ENCODE results near the gene TCP11L2. TPM values are rescaled to one million over a fixed set of nuclear protein-coding genes. Genes with fewer than 3 reads are reported as not detected.
A peak's percentile ranks its signal among the peaks of the same experiment; 100 is the strongest.
"Not testable (repeated sequence)": the region's sequence is repeated elsewhere in the genome, so short reads cannot be mapped to it uniquely, and the experiment has no call there.

Gene TCP11L2
- total RNA-seq, 1 experiment from 2014 or later, result 2.5 TPM

- DNase-seq (ENCODE audit: low read depth), result no peak
Measured at GRCh38 chr12:106284358-106285105, 18.0 kb upstream of the TCP11L2 start.

GRCh38 chr12:106285982-106286381 lies 16.6 kb upstream of the TCP11L2 start:
- no peak for DNase-seq (ENCODE audit: low read depth)

GRCh38 chr12:106286576-106287162 lies 15.9 kb upstream of the TCP11L2 start:
- DNase-seq (ENCODE audit: low read depth), result not testable (repeated sequence)

DNA sequence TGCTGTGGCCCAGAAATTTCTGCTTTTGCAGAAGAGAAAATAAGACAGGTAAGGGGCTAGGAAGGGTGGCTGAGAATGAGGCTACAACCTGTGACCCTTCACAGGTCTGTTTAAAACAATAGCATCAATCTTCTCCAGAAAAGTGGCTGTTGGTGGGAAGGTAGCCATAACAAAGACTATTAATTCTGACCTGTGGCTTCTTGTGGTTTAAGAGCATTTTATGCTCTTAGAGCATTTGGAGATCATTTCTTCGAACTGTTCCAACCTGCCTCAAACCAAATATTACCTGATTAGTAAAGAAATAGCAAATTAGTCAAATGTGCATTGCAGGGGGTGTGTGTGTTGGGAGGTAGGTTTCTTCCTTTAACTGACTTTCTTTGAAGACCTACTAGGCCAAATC lies 15.2 kb upstream of the TCP11L2 start:
- no peak for DNase-seq (ENCODE audit: low read depth)

DNA sequence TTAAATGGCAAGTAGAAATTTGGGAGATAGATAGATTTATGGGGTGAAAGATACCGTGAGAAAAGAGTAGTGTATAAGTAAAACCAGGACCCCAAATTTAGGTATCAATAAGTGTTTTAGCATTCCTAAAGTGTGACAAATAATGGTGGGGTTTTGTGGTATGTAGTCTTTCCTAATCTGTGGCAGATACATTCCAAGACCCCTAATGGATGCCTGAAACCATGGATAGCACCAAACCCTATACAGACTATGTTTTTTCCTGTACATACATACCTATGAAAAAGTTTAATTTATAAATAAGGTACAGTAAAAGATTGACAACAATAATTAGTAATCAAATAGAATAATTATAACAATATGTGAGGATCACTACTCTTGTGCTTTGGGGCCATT lies 14.4 kb upstream of the TCP11L2 start:
- no peak for DNase-seq (ENCODE audit: low read depth)

DNA sequence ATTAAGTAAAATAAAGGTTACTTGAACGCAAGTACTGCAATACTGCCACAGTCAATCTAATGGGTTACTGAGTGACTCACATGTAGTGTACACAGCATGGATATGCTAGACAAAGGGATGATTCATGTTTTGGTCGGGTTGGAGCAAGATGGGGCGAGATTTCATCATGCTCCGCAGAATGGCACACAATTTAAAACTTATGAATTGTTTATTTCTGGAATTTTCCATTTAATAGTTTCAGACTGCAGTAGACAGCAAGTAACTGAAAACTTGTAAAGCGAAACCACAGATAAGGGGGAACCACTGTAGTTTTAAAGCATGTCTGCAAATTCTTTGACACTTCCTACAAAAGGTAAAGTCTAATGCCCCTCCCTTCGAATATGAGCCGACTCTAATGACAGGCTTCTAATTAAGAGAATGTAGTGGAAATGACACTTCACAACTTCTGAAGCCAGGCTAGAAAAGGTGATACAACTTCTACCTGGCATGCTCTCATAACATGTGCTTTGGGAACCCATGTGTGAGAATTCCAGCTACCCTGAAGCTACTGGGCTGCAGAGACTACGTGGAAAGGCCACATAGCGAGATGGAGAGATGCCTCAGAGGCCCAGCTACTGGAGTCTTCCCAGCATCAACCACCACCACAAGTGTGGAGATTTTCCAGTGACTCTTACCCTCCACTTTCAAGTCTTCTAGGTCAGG lies 13.9 kb upstream of the TCP11L2 start:
- peak; percentile 90 for DNase-seq (ENCODE audit: low read depth)

- no peak for DNase-seq (ENCODE audit: low read depth)
Measured at GRCh38 chr12:106289196-106289681, 13.3 kb upstream of the TCP11L2 start.

- no peak for DNase-seq (ENCODE audit: low read depth)
Measured at GRCh38 chr12:106290666-106291065, 11.9 kb upstream of the TCP11L2 start.

GRCh38 chr12:106291342-106291741 lies 11.2 kb upstream of the TCP11L2 start:
- DNase-seq (ENCODE audit: low read depth), result no peak

GRCh38 chr12:106292339-106292738 lies 10.2 kb upstream of the TCP11L2 start:
- DNase-seq (ENCODE audit: low read depth), result no peak

DNA sequence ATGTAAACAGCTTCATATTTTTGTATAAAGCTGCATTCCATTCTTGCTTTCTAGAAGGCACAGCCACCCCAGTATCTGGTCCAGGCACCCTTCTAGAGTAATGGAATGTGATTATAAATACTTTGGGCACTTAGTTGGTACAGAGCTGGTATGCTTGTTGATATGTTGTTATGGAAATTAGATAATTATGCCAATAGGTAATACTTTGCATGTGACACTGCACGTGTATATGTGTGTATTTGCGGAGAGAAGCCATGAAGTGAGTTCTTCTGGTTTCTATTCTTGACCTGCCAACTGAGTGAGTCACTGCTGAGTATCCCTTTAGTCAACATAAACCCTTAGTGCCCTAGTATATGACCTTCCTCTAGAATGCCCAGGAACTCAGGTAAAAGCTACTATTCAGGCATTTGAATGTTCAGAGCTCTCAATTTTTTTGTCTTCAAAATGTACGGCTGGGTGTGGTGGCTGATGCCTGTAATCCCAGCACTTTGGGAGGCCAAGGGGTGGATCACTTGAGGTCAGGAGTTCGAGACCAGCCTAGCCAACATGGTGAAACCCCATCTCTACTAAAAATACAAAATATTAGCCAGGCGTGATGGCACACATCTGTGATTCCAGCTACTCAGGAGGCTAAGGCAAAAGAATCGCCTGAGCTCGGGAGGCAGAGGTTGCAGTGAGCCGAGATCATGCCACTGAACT lies 6.2 kb upstream of the TCP11L2 start:
- DNase-seq (ENCODE audit: low read depth), result peak; percentile 72

GRCh38 chr12:106297075-106297474 lies 5.5 kb upstream of the TCP11L2 start:
- no peak for DNase-seq (ENCODE audit: low read depth)

- DNase-seq (ENCODE audit: low read depth), result no peak
Measured at GRCh38 chr12:106297681-106298080, 4.9 kb upstream of the TCP11L2 start.

- no peak for DNase-seq (ENCODE audit: low read depth)
Measured at GRCh38 chr12:106299202-106299774, 3.2 kb upstream of the TCP11L2 start.

- DNase-seq (ENCODE audit: low read depth), result no peak
Measured at GRCh38 chr12:106300761-106301160, 1.8 kb upstream of the TCP11L2 start.

- DNase-seq (ENCODE audit: low read depth), result no peak
Measured at GRCh38 chr12:106301241-106301610, 1.3 kb upstream of the TCP11L2 start.

DNA sequence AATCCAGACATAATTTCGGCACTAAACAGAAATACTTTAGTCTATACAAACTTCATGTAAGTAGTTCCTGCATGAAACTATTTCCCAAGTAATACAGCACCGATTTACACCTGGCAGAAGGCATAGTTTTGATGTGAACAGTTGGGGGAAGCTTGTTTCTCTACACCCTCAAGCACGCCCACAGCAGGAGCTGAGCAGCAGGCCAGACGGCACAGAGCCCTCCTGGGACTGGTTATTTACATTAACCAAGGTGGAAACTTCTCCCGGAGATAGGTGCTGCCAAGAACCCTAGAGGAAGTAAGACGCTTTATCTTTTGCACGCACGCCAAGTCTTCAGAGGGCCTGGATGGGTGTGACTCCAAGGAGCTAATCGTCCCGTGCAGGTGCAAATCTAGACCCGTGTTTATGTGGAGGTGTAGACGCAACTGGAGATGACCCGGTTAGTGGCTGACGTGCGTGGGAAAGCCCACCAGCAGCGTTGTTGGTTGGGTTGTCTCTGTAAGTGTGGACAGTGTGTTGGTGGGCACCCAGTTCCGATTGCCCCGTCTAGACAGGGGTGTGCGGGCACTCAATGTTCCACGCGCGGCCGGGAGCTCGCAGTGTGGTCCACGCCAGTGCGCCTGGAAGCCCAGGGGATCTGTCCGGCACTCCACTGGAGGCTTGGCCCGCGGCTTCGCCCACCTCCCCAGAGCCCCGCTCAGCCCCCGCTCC lies 767 bp upstream of the TCP11L2 start:
- peak; percentile 64 for DNase-seq (ENCODE audit: low read depth)

- DNase-seq (ENCODE audit: low read depth), result peak; percentile 73
Measured at GRCh38 chr12:106303202-106303820, 778 bp downstream of the TCP11L2 start.

DNA sequence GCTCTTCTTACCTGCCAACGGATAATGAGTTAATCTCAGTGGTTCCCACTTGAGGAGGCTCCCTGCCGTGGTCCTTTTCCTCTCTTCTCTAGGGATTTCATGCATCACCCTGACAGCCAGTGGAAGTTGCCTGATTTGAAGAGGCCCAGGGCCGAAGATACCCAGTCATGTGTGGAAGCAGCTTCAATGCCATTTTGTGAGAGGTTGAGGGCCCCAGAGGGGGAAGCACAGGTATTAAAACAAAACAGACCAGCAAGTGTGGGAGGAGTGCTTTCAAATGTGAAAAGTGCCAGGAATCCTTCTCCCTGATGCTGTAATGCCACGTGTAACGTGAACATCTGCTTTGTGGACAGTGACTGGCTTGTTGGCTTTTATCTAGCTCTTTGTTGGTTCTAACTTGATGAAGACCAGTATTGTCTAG lies 1.5 kb downstream of the TCP11L2 start:
- DNase-seq (ENCODE audit: low read depth), result no peak

DNA sequence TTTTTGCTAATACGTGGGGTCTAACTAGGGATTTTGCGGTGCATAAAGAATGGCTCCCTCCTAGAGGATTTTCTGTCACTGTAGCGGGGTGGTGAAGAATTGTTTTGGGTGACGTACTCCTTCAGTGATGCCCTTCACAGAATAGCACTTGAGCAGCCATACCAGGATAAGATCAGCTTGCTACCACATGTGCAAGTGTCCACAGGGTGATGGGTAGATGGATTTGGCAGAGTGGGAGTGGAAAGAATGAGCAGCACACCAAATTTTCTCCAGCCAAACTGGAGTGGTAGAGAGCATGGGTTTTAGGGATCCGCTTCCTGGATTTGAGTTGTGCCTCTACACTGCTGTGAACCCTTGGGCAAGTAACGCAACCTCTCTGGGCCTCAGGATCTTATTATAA lies 2.3 kb downstream of the TCP11L2 start:
- no peak for DNase-seq (ENCODE audit: low read depth)

- DNase-seq (ENCODE audit: low read depth), result no peak
Measured at GRCh38 chr12:106305376-106305775, 2.8 kb downstream of the TCP11L2 start.
